HEK293T (cell line): Measurements from ENCODE around the gene SPECC1L.
"Not testable (repeated sequence)": the region's sequence is repeated elsewhere in the genome, so short reads cannot be mapped to it uniquely, and the experiment has no call there.

ENCODE experiments used
- CTCF ChIA-PET: fragments of 350-600 bp; formaldehyde crosslinking; extraction: SDS; loops from one replicate; lab custom pipeline; 2021; ENCODE audit warnings: antibody characterized with exemption, inconsistent platforms; lab: Yijun Ruan, JAX
- POLR2A ChIA-PET: fragments of 350-600 bp; formaldehyde crosslinking; extraction: SDS; loops from one replicate; lab custom pipeline; 2020; ENCODE audit warnings: antibody characterized with exemption, inconsistent platforms; lab: Yijun Ruan, JAX
- DNase-seq: peaks from one replicate; pipeline ENCODE4 v3.0.0; 2012; ENCODE audit warnings: mixed read lengths; ENCODE audit errors: extremely low spot score
- ARNT ChIP-seq: fragments of 450-650 bp; IDR thresholded peaks from 2 replicates; pipeline ENCODE4 v1.6.1; 2017; ENCODE audit warnings: mild to moderate bottlenecking
- BHLHE40 ChIP-seq: fragments of 450-650 bp; IDR thresholded peaks from 2 replicates; pipeline ENCODE4 v1.6.1; 2016; ENCODE audit warnings: mild to moderate bottlenecking, moderate library complexity, borderline replicate concordance
- CTBP1 ChIP-seq: fragments of 450-650 bp; IDR thresholded peaks from 2 replicates; pipeline ENCODE4 v1.6.1; 2016; ENCODE audit warnings: borderline replicate concordance
- ELF4 ChIP-seq: fragments of 450-650 bp; IDR thresholded peaks from 2 replicates; pipeline ENCODE4 v1.6.1; 2017; ENCODE audit warnings: antibody characterized with exemption
- FOXA1 ChIP-seq: fragments of 450-650 bp; IDR thresholded peaks from 2 replicates; pipeline ENCODE4 v1.6.1; 2016; ENCODE audit warnings: mild to moderate bottlenecking
- FOXK2 ChIP-seq: fragments of 450-650 bp; IDR thresholded peaks from 2 replicates; pipeline ENCODE4 v1.6.1; 2016; ENCODE audit warnings: mild to moderate bottlenecking
- FOXM1 ChIP-seq: fragments of 450-650 bp; IDR thresholded peaks from 2 replicates; pipeline ENCODE4 v1.6.1; 2017; ENCODE audit warnings: mild to moderate bottlenecking, borderline replicate concordance
- HDGF ChIP-seq: fragments of 450-650 bp; IDR thresholded peaks from 2 replicates; pipeline ENCODE4 v1.6.1; 2017; ENCODE audit warnings: antibody characterized with exemption, borderline replicate concordance
- LEF1 ChIP-seq: fragments of 450-650 bp; IDR thresholded peaks from 2 replicates; pipeline ENCODE4 v1.6.1; 2017; ENCODE audit warnings: mild to moderate bottlenecking, borderline replicate concordance
- NFRKB ChIP-seq: fragments of 450-650 bp; IDR thresholded peaks from 2 replicates; pipeline ENCODE4 v1.6.1; 2016; ENCODE audit warnings: mild to moderate bottlenecking, moderate library complexity
- PKNOX1 ChIP-seq: fragments of 450-650 bp; IDR thresholded peaks from 2 replicates; pipeline ENCODE4 v1.6.1; 2016
- SP1 ChIP-seq: fragments of 450-650 bp; IDR thresholded peaks from 2 replicates; pipeline ENCODE4 v1.6.1; 2017
- SUZ12 ChIP-seq: fragments of 450-650 bp; IDR thresholded peaks from 2 replicates; pipeline ENCODE4 v1.6.1; 2016; ENCODE audit warnings: mild to moderate bottlenecking
- TARDBP ChIP-seq: fragments of 450-650 bp; IDR thresholded peaks from 2 replicates; pipeline ENCODE4 v1.6.1; 2016
- ZNF384 ChIP-seq: fragments of 450-650 bp; IDR thresholded peaks from 2 replicates; pipeline ENCODE4 v1.6.1; 2016

Gene SPECC1L

GRCh38 chr22:24262185-24262749, 8.4 kb upstream of the SPECC1L start:
- CTCF ChIA-PET, POLR2A ChIA-PET, DNase-seq: not testable (repeated sequence)

DNA sequence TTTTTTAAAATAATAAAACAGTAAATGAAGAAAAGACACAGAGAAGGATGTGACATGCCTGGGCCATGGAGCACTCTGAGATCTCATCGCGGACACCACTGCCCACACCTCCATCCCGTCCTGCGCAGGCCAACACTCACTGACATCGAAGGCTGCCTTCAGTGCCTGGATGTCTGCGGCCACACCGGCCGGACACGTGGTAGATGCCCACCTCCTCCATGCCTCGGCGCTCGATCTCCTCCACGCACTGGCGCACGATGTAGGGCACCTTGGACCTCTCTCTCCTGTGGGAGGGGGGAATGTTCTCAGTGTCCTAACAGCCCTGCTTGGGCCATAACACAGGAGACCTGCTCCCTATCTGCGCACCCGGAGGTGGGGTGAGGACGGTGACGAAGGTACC, 7.2 kb upstream of the SPECC1L start:
- DNase-seq, CTCF ChIA-PET, POLR2A ChIA-PET: not testable (repeated sequence)

- POLR2A ChIA-PET: not testable (repeated sequence)
Observed at GRCh38 chr22:24264329-24264896, 6.2 kb upstream of the SPECC1L start.

DNA sequence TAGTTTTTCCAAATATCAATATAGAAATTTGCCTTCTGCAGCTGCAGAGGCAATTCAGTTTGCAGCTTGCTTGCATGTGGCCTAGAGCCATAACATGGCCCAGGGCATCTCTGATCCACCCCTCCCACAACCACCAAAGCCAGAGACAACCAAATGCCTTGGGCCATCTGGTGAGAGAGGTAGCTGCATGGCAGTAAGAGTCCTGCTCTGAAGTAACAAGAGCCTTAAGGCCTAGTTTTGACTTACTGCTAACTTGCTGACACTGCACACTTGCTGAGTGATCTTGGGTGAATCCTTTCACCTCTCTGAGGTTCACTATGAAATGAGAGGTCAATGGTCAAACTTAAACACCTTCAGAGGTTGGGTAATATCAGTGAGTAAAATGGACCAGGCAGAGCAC, 4.9 kb upstream of the SPECC1L start:
- no peak for DNase-seq
- TF ChIP-seq BHLHE40 (no peak), TARDBP (no peak), SUZ12 (no peak), FOXK2 (no peak)
- CTCF ChIA-PET: no interaction called here
- POLR2A ChIA-PET: interaction anchor here (0.6 kb wide), 1 partner anchor 352 kb away, joined by 3 read pairs; no protein-coding TSS in a partner anchor

More at GRCh38 chr22:24264329-24264896, 6.2 kb upstream of the SPECC1L start:
- CTCF ChIA-PET, DNase-seq: not testable (repeated sequence)

DNA sequence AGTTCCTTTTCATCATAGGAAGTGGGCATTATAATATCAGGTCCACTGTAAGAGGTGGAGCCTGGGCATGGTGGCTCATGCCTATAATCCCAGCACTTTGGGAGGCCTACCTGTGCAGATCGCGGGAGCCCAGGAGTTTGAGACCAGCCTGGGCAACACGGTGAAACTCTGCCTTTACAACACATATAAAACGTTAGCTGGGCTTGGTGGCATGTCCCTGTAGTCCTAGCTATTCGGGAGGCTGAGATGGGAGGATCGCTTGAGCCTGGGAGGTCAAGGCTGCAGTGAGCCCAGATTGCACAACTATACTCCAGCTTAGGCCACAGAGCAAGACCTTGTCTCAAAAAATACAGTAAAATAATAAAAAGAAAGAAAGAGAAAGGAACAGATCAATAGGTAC, 4.1 kb upstream of the SPECC1L start:
- DNase-seq, POLR2A ChIA-PET, CTCF ChIA-PET: not testable (repeated sequence)

- ChIA-PET POLR2A (no interaction called here), CTCF (no interaction called here)
- no peak for TF ChIP-seq SP1
- no peak for TF ChIP-seq LEF1
- TF ChIP-seq PKNOX1: no peak
- TF ChIP-seq HDGF: no peak
- no peak for TF ChIP-seq TARDBP
- TF ChIP-seq SUZ12: no peak
- TF ChIP-seq ELF4: no peak
- TF ChIP-seq FOXK2: no peak
- no peak for TF ChIP-seq NFRKB
- TF ChIP-seq BHLHE40: no peak
- no peak for TF ChIP-seq ARNT
- TF ChIP-seq ZNF384: no peak
- no peak for TF ChIP-seq CTBP1
- TF ChIP-seq FOXM1: no peak
- TF ChIP-seq FOXA1: no peak
- peak; percentile 40 for DNase-seq
Observed at GRCh38 chr22:24271386-24271854, 789 bp downstream of the SPECC1L start.

DNA sequence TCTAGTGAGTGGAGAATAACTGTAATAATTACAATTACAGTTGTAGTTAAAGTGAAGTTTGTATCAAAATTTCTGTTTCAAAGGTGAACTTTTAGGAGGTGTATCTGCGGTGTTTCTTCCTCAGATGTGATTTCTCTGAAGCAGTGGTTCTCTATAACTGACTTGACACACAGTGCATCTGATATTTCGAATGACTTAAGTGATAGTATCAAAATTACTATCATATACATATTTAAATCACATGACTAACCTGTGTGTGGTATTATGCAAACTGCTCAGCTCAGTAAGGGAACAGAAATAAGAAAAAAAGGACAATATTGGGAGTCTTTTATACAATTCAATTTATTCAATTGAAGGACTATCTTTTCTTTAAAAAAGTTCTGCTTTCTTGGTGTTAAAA, 2.4 kb downstream of the SPECC1L start:
- POLR2A ChIA-PET, CTCF ChIA-PET, DNase-seq: not testable (repeated sequence)

DNA sequence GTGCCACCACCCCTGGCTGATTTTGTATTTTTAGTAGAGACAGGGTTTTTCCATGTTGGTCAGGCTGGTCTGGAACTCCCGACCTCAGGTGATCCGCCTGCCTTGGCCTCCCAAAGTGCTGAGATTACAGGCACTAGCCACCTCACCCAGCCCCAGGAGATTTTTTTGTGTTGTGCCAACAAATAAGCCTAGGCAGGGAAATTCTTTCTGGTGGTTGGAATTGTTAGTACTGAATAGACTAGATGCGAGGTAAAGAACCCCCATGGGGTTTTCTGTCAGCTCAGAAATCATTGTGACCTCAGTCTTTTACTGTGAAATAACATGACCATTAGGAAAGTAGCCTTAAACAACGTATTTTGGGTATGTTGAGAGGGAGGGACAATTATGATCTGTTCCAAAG, 3.3 kb downstream of the SPECC1L start:
- DNase-seq, CTCF ChIA-PET, POLR2A ChIA-PET: not testable (repeated sequence)

GRCh38 chr22:24274696-24275405, 4.2 kb downstream of the SPECC1L start:
- POLR2A ChIA-PET, CTCF ChIA-PET, DNase-seq: not testable (repeated sequence)

DNA sequence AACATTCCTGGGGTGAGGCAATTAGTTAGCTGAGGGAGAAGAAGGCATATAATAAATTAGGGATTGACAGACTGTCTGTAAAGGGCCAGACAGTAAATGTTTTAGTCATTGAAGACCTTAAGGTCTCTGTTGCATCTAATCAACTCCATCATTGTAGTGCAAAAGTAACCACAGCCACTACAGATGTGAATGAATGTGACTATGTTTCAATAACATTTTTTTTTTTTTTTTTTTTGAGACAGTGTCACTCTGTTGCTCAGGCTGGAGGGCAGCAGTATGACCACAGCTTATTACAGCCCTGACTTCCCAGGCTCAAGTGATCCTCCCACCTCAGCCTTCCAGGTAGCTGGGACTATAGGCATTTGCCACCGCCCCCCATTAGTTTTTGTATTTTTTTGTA, 9.7 kb downstream of the SPECC1L start:
- DNase-seq, POLR2A ChIA-PET: not testable (repeated sequence)
- CTCF ChIA-PET: interaction anchor here (0.6 kb wide), 1 partner anchor 744 kb away, joined by 4 read pairs; no protein-coding TSS in a partner anchor
